Astrocyte (in vitro differentiated cells and primary cell): ENCODE measurements around the gene NOS1. TPM values are rescaled to one million over a fixed set of nuclear protein-coding genes. Genes with fewer than 3 reads are reported as not detected.
"Not testable (repeated sequence)": the region's sequence is repeated elsewhere in the genome, so short reads cannot be mapped to it uniquely, and the experiment has no call there.

Experiments
- DNase-seq: peaks from one replicate; pipeline ENCODE4 v3.0.0-alpha.2; 2010; ENCODE audit warnings: low read depth
- FAIRE-seq: peaks from 2 replicates; lab custom pipeline; 2011; peaks lifted over from hg19 to GRCh38; lab: Jason Lieb, UNC
- H2AFZ ChIP-seq: 2 replicates; pipeline ENCODE4 v1.6.0; 2012; ENCODE audit warnings: low read depth, low read length, inconsistent platforms
- H3K27ac ChIP-seq: 2 replicates; pipeline ENCODE4 v1.5.1; 2011; ENCODE audit warnings: low read depth, low read length, inconsistent platforms
- H3K27me3 ChIP-seq: 2 replicates; pipeline ENCODE4 v1.6.0; 2011; ENCODE audit warnings: low read length, inconsistent platforms; ENCODE audit not compliant: insufficient read depth
- H3K36me3 ChIP-seq: 2 replicates; pipeline ENCODE4 v1.5.1; 2011; ENCODE audit warnings: low read length, inconsistent platforms; ENCODE audit not compliant: insufficient read depth
- H3K4me1 ChIP-seq: 2 replicates; pipeline ENCODE4 v1.5.1; 2011; ENCODE audit warnings: low read length, inconsistent platforms; ENCODE audit not compliant: insufficient read depth
- H3K4me2 ChIP-seq: 2 replicates; pipeline ENCODE4 v1.6.0; 2012; ENCODE audit warnings: low read length, inconsistent platforms
- H3K4me3 ChIP-seq: 2 replicates; pipeline ENCODE4 v1.5.1; 2011; ENCODE audit warnings: low read depth, mild to moderate bottlenecking, low read length, inconsistent platforms; ENCODE audit not compliant: insufficient read depth
- H3K79me2 ChIP-seq: 2 replicates; pipeline ENCODE4 v1.6.0; 2012; ENCODE audit warnings: mild to moderate bottlenecking, low read length, inconsistent platforms; ENCODE audit not compliant: insufficient read depth
- H3K9ac ChIP-seq: 2 replicates; pipeline ENCODE4 v1.6.0; 2012; ENCODE audit warnings: mild to moderate bottlenecking, low read length, inconsistent platforms
- H3K9me3 ChIP-seq: 2 replicates; pipeline ENCODE4 v1.5.1; 2012; ENCODE audit warnings: low read depth, mild to moderate bottlenecking, low read length, inconsistent platforms; ENCODE audit not compliant: insufficient read depth
- H4K20me1 ChIP-seq: 2 replicates; pipeline ENCODE4 v1.6.0; 2012; ENCODE audit warnings: low read length, inconsistent platforms; ENCODE audit not compliant: insufficient read depth
- H3K27ac Mint-ChIP-seq: one replicate; pipeline ENCODE4 v1.8.0; 2021; ENCODE audit warnings: mild to moderate bottlenecking, mixed read lengths; ENCODE audit not compliant: unreplicated experiment
- H3K27me3 Mint-ChIP-seq: one replicate; pipeline ENCODE4 v1.8.0; 2021; ENCODE audit warnings: low read depth, mixed read lengths; ENCODE audit not compliant: unreplicated experiment
- H3K36me3 Mint-ChIP-seq: one replicate; pipeline ENCODE4 v1.8.0; 2021; ENCODE audit warnings: low read depth, mixed read lengths; ENCODE audit not compliant: unreplicated experiment
- H3K4me1 Mint-ChIP-seq: one replicate; pipeline ENCODE4 v1.8.0; 2021; ENCODE audit warnings: low read depth, mixed read lengths; ENCODE audit not compliant: unreplicated experiment
- H3K4me3 Mint-ChIP-seq: one replicate; pipeline ENCODE4 v1.8.0; 2021; ENCODE audit warnings: mild to moderate bottlenecking, moderate library complexity, mixed read lengths; ENCODE audit not compliant: unreplicated experiment
- H3K9me3 Mint-ChIP-seq: one replicate; pipeline ENCODE4 v1.8.0; 2021; ENCODE audit warnings: mild to moderate bottlenecking, mixed read lengths; ENCODE audit not compliant: unreplicated experiment
- EZH2 ChIP-seq: IDR thresholded peaks from 2 replicates; pipeline ENCODE4 v1.6.1; 2012; ENCODE audit warnings: mild to moderate bottlenecking, low read length, inconsistent platforms; ENCODE audit not compliant: insufficient read depth
- total RNA-seq: library from RNA; stranded (reverse); gene quantifications from 2 replicates; pipeline ENCODE4 v1.2.1, GENCODE V29; 2021
- TF ChIP-seq, protein P1 (sequence below): IDR thresholded peaks from 2 replicates; pipeline ENCODE4 v1.5.1; 2011; ENCODE audit warnings: low read depth, mild to moderate bottlenecking, inconsistent platforms, low read length, moderate library complexity; ENCODE audit not compliant: insufficient read depth

NOS1 gene
- total RNA-seq, 1 donor from 2014 or later = 0.05 TPM

DNA sequence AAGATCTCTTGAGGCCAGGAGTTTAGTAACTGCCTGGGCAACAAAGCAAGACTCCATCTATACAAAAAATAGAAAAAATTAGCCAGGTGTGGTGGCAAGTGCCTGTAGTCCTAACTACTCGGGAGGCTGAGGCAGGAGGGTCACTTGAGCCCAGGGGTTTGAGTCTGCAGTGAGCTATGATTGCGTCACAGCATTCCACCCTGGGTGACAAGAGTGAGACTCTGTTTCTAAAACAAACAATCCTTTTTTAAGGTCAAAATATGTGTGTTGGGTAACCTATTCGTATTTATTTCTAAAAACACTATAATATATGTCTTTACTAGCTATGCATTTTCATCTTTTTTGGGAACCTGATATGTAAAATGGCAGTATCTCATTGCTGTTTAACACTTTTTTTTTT is 178.6 kb downstream of the NOS1 start:
- no peaks in the 10 kb centered on the region for H3K4me1 ChIP-seq
- H3K36me3 ChIP-seq = peaks cover 32% of the 10 kb centered on the region
- H2AFZ ChIP-seq = no peak overlapping the region
- Mint-ChIP-seq H3K4me1 (peaks cover 3% of the 10 kb centered on the region), H3K27me3 (no peaks in the 10 kb centered on the region), H3K9me3 (no peaks in the 10 kb centered on the region), H3K36me3 (peaks cover 13% of the 10 kb centered on the region), H3K4me3 (no peak overlapping the region), H3K27ac (no peak overlapping the region)
- no peak for DNase-seq
- no peaks in the 10 kb centered on the region for H3K27me3 ChIP-seq
- peaks cover 17% of the 10 kb centered on the region for H3K79me2 ChIP-seq
- no peak overlapping the region for H3K27ac ChIP-seq
- H3K4me2 ChIP-seq = no peak overlapping the region
- TF ChIP-seq EZH2 = no peak
- TF ChIP-seq, protein P1, sequence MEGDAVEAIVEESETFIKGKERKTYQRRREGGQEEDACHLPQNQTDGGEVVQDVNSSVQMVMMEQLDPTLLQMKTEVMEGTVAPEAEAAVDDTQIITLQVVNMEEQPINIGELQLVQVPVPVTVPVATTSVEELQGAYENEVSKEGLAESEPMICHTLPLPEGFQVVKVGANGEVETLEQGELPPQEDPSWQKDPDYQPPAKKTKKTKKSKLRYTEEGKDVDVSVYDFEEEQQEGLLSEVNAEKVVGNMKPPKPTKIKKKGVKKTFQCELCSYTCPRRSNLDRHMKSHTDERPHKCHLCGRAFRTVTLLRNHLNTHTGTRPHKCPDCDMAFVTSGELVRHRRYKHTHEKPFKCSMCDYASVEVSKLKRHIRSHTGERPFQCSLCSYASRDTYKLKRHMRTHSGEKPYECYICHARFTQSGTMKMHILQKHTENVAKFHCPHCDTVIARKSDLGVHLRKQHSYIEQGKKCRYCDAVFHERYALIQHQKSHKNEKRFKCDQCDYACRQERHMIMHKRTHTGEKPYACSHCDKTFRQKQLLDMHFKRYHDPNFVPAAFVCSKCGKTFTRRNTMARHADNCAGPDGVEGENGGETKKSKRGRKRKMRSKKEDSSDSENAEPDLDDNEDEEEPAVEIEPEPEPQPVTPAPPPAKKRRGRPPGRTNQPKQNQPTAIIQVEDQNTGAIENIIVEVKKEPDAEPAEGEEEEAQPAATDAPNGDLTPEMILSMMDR = no peak
- no peaks in the 10 kb centered on the region for H3K9me3 ChIP-seq
- peaks cover 10% of the 10 kb centered on the region for H4K20me1 ChIP-seq
- FAIRE-seq = no peak
- H3K9ac ChIP-seq = no peak overlapping the region
- no peak overlapping the region for H3K4me3 ChIP-seq

DNA sequence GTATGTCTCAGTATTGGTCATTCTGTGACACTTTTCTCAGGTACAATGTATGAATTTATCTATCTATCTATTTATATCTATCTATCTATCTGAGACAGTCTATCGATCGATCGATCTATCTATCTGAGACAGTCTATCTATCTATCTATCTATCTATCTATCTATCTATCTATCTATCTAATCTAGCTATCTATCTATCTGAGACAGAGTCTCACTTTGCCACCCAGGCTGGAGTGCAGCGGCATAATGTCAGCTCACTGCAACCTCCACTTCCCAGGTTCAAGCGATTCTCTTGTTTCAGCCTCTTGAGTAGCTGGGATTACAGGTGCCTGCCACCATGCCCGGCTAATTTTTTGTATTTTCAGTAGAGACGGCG is 180.0 kb downstream of the NOS1 start:
- H3K79me2 ChIP-seq, H4K20me1 ChIP-seq, H3K27me3 Mint-ChIP-seq, H3K9me3 Mint-ChIP-seq, DNase-seq, H3K27me3 ChIP-seq, H2AFZ ChIP-seq, H3K9me3 ChIP-seq, H3K4me2 ChIP-seq, H3K4me1 ChIP-seq, H3K27ac ChIP-seq, H3K27ac Mint-ChIP-seq, H3K9ac ChIP-seq, H3K4me3 ChIP-seq, H3K4me1 Mint-ChIP-seq, H3K4me3 Mint-ChIP-seq, FAIRE-seq: not testable (repeated sequence)
- peaks cover 34% of the 10 kb centered on the region for H3K36me3 ChIP-seq
- H3K36me3 Mint-ChIP-seq = peaks cover 13% of the 10 kb centered on the region

DNA sequence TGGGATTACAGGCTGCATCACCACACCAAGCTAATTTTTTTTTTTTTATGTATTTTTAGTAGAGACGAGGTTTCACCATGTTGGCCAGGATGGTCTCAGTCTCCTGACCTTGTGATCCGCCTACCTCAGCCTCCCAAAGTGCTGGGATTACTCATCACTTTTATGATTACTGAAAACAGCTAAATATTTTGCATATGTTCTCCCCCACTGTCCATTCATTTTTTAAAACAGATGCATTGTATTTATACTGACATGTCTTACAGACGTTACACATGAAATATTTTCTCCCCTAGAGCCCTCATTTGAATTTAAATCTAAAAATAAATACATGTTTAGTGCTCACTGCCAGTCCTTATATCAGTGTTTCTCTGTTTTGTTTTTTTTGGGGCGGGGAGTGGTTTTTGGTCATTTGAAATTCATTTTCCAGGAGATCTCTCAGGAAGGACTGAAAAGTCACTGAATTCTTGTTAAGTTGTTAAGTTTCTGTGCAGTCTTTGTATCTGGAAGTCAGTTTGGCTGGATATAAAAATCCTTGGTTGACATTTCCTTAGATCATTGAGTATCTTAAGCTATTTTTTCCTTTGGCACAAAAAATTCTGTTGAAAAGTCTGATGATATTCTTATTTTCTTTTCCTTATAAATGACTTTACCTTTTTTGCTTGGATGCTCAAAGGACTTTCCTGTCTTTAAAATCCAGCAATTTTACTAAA is 180.5 kb downstream of the NOS1 start:
- no peak for FAIRE-seq
- Histone ChIP-seq H3K36me3 (peaks cover 35% of the 10 kb centered on the region), H4K20me1 (peaks cover 12% of the 10 kb centered on the region), H3K4me3 (no peak overlapping the region), H3K4me1 (no peaks in the 10 kb centered on the region), H2AFZ (no peak overlapping the region), H3K9me3 (no peaks in the 10 kb centered on the region), H3K79me2 (peaks cover 4% of the 10 kb centered on the region), H3K27ac (no peak overlapping the region), H3K4me2 (no peak overlapping the region), H3K9ac (no peak overlapping the region), H3K27me3 (no peaks in the 10 kb centered on the region)
- Mint-ChIP-seq H3K9me3 (no peaks in the 10 kb centered on the region), H3K27ac (no peak overlapping the region), H3K36me3 (peaks cover 13% of the 10 kb centered on the region), H3K4me1 (peaks cover 3% of the 10 kb centered on the region), H3K27me3 (no peaks in the 10 kb centered on the region), H3K4me3 (no peak overlapping the region)
- DNase-seq = no peak
- TF ChIP-seq, protein P1 = no peak
- TF ChIP-seq EZH2 = no peak
